Daoy (cell line): ENCODE results near the gene SCN3B. TPM values are rescaled to one million over a fixed set of nuclear protein-coding genes. Genes with fewer than 3 reads are reported as not detected.

ENCODE experiments used
- DNase-seq: peaks from one replicate; pipeline ENCODE4 v3.0.0-alpha.2; 2015; ENCODE audit warnings: low read depth
- total RNA-seq: library from RNA; depleted of rRNA; stranded (reverse); fragments of >200 nt; shearing (Covaris generic); gene quantifications from 2 replicates; pipeline ENCODE4 v1.2.3, GENCODE V29; 2014

Gene SCN3B
- total RNA-seq, 1 experiment from 2014 or later = 0.34 TPM

DNA sequence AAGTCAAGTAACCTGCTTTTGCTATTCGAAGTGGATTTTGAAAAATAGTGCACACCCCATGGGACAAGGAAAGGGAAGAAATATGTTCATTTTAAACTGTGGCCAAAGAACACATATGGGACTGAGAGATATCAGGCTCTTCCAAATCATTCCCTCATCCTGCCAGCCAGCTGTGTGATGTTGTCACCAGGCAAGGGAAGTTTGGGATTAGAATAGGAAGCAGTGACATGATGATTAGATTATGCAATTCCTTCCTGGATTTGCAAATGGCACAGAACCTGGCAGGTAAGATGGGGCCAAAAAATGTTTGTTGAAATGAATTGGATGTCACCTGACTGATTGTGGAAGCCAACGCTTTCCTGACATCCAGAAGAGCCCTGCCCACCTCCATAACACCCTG is 4.9 kb upstream of the SCN3B start:
- no peak for DNase-seq

DNA sequence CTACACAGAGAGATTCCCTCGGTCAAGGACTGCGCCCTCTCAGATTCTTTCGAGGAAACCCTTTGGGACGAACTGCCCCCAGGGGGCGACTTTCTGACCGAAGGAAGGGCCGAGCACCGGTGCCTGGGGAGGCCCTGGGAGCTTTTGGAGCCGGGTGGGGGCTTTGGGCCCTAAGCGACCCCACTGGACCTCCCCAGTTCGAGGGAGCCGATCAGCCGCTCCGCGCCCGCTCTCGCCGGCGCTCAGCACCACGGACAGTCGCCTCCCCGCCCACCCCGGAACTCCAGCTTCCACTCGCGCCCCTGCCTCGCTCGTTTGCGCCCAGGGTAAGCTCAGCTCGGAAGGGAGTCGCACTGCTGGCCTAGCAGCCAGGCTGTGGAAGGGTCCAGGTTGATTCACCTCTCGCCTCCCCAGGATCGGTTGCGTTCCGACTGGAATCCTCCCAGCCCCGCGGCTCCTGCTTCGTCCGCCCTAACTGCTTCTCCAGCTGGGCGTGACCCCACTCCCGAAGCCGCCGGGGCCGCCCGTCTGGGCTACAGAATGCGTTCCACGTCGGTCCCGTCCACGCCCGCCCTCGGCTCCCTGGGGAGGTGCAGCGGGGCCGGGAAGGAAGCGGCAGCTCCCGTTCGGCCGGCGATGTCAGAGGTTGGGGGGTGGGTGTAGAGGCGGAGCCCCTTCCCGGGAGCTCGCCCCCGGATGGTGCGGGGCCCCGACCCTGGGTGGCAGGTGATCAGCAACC is 428 bp downstream of the SCN3B start:
- peak; percentile 62 for DNase-seq

DNA sequence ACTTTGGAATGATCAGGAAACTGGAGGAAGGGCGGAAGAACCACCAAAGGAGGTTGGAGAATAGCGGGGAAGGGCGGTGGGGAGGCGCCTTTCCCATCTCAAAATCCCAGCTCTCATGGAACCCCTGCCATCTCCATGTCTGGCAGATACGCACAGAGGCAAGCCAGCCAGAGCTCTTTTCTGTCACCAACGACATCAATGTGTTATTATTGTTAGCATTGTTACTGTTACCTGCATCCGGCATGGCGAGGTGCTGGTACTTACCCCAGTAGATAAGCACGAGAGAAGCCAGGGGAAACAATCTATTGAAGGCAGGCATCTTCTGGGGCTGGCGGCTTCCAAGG is 969 bp downstream of the SCN3B start:
- DNase-seq = no peak

DNA sequence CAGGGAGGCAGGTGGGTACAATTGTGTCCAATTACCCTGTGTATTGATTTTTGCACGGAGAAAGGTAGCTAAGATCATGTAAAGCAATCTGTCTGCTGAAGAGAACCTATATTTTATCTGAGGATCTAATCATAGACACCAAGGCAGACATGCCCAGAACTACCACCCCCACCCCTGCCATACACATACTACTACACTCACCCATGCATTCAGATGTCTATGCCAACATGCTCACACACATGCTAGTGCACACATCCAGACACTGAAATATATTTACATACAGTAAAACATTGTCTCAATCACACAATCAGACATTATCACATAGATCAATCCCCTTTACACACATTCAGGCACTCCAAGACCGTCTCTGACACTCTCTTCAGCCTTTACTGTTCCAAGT is 1.8 kb downstream of the SCN3B start:
- DNase-seq = no peak

DNA sequence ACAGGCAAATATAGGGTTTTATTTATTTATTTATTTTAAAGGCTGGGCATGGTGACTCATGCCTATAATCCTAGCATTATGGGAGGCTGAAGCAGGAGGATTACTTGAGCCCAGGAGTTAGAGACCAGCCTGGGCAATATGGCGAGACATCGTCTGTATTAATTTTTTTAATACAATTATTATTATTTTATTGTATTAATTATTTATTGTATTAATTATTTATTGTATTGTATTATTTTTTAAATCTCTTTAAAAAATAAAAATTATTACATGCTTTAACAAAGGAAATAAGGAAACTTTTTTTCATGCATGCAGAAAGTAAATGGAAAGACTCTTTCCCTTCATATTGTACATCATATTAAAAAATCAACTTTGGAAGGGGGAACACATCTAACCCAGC is 3.5 kb downstream of the SCN3B start:
- DNase-seq = no peak

DNA sequence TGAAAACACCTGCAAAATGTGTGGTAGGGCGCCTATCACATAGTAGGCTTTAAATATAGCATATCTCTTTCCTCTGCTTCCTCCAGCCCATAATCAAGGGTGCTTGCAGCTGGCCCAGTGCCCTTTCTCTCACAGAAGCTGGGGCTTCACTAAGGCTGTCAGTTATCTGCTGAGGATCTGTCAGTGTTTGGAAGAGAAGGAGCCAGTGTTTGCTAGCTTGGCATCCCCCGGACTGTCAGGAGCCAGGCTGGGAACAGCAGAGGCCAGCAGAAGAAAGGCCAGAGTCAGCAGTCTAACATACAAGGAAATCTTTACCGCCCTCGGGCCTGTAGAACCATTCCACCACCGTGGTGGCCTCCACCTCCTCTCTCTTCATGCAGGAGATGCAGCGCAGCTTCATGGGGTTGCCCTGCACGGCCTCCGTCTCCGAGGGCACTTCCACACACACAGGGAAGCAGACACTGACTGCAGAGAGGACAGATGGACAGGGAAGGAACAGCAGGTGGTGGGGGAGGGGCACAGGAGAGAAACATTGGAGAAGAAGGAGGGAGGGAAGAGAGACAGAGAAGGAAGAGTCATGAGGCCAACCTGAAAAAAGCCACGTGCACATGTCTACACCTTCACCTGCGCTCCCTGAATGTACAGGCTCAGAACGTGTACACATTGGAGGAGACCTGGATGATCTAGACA is 9.0 kb downstream of the SCN3B start:
- no peak for DNase-seq

DNA sequence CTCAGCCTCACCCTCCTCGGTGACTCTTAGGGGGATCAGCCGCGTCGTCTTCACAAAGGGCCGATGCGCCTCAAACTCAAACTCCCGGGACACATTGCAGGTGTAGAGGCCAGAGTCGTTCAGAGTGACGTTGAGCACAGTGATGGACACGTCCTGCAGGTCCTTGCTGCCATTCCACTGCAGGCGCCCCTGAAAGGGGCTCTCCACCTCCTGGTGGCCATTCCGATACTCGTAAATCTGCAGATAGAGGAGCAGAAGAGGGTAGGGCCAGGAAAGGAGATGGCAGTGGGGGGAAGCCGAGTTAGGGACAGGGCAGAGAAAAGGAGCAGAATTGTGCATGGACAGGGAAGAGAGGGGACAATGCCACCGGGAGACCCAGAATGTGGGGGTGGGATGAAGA is 12.0 kb downstream of the SCN3B start:
- DNase-seq = no peak

DNA sequence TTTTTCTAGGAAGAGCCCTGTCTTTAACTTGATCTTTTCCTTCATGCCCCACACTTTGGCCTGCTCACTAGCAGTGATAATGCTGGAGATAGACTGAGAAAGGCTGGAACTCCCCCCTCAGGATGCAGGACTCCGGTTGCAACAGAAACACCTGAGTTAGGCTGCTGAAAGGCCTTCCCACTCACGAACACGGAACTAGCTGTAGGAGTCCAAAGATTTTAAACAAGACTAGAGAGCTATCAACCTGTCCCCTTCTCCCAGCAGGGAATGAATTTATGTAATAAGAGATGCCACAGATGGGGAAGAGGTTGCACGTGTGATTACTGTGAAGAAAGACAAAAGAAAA is 13.0 kb downstream of the SCN3B start:
- no peak for DNase-seq

DNA sequence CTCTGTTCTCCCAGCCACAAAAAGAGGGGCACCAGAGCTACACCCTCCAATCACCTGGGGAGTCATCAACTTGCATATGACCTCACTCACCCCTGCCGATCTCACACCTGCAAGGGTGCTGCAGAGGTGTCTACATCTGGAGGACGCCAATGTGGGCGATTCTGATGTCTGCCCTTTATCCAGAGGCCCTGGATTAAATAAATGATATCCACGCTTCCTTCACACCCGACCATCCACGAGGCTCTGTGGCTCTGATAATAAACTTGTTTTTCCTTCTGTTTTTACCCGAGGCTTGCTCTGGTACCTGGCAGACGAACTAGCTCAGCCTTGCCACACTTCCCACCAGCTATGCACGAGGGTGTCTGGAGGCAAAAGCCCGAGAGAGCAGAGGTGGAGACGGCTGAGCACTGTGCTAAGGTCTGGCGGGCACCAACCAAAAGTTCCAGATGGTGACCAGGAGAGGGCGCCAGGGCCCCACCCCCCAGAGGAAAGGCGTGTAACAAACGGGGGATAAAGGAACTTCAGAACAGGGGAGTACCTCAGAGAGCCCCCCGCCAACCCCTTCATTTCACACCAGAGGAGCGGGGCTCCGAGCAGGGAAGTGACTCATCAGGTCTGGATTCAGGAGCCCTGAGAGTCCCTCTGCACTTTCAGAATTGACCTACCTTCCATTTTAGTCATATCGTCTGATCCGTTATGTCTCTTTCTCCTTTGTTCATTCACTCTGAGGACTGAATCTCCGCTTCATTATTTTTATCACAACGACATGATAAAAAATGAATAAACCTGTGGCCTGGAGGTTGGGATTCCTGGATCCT is 13.5 kb downstream of the SCN3B start:
- DNase-seq = peak; percentile 51

DNA sequence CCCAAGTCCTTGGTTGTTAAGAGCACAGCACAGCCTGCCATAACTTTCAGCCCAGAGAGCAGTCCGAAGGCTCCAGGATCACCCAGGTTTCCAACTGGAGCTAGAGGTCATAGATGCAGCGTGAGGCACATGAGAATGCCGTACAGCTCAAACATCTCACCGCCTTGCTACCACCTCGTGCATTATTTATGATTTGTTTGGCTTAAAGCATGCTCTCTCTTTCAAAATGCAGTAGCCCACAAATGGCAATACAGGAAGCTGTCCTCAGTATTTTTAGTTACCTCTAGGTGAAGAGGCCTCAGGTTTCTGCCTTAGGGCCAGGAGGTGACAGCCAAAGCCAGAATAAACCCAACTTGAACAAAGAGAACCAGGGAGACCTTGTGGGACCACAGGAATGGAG is 14.4 kb downstream of the SCN3B start:
- no peak for DNase-seq

DNA sequence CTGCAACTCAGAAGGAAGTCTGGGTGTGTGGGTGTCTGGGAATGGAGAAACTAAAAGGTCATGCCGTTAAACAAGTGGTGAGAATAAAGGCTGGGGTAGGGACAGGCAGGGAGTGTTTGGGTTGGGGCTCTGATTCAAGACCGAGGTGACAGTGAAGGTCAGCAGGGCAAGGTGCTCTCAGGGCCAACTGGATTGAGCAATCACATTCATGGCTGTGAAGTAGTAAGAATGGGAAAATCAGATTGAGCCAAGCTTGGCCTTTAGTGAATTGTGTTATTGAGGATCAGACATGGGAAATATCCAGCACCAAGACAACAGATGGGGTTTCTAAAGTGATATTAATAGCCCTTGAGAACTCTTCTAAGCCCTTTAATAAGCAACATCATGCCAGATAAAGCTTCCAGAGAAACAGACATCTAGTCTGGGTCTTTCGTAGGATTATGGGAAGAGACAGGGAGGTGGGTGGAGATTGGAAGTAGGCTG is 24.3 kb downstream of the SCN3B start:
- DNase-seq = no peak

DNA sequence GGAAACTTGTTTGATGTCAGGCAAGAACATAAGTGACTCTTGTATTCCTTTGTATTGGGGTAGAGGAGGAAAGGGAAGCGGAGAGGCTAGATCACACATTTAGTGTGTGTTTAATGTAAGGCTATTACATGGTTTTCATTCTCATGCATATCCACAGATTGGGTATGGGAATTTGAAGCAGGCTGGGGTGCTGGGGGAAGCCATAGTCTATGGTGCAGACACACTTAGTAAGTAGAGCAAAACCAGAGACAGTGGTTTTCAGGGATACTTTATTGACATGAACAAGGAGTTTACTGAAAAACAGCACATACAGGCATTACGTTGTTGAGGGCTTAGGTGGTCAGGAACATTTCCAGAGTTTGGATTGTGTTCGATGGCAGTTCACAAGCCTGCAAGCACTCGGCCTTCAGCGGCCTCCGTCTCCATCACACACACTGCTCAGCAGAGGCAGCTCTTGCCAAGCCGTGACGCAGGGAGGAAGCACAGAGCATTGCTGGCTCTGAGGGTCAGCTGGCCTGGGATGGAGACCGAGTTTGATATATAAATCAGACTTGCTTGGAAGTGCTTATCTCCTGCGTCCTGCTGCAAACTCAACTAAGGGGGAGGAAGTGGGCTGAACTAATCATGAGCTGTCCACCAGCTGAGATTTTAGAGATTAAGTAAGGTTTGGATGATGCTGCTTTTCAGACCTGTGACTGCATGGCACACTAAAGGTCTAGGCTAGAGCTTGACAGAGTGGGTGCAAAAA is 25.3 kb downstream of the SCN3B start:
- peak; percentile 44 for DNase-seq

DNA sequence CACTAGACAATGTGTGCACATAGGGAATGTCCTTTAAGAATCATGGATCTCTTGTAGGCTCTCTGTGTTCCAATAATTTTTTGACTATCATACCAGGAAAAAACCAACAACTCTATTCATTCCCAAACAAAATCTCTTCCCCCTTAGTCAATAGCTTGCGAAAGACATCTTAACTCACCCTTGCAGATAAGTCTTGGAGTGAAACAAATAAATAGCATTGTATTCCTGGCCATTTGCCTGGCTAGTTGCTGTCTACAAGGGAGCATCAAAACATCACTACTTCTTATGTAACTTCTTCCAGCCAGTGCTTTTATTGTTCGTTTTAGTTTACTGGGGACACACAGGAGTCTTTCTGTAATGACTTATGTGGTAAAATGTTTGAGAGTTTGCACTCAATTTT is 29.4 kb downstream of the SCN3B start:
- DNase-seq = no peak

DNA sequence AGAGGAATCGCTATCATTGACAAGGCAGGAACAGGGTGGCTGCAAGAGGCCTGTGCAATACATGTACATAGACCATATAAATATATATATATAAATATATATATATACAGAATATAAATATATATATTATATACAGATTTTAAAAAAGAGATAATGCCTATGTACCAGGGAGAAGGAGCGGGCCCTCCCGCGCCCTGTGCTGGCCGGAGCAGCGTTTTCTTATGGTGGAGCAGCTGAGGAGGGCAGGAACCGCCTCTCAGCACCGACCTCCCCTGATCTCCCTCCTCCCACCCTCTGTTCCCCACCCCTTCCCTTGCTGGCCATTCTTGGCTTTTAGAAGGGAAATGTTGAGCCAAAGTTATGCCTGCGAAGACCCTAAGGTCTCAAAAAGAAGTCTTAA is 31.8 kb downstream of the SCN3B start:
- DNase-seq = no peak

DNA sequence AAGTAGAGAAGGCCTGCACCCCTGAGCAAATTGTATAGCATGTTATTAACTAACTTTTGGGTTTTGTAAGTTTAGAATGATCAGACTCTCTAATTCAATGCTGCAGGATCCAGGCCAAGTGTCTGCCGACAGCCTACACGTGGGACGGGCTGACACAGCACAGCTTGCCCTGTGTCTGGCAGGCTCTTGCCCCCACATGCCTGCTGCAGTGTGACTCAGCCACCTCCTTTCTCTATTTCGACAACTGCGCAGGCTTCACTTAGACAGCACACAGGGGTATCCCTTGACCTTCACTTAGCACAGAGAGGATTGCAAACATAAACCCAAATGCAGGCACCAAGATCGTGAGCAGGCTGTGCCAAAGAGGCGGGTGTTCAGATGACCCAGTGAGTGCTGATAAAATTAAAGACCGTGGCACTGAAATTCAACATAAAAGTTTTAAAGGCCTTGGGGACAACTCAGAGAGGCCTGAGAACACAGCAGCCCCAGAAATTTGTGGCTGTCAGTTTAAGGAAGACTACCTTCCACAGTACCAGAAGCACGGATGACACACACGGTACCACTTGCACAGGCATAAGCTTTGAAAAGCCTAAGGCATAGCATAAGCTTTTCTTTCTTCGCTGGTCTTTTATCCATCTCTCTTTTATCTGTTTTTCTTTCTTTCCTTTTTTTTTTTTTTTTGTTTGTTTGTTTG is 37.8 kb downstream of the SCN3B start:
- DNase-seq = peak; percentile 71

DNA sequence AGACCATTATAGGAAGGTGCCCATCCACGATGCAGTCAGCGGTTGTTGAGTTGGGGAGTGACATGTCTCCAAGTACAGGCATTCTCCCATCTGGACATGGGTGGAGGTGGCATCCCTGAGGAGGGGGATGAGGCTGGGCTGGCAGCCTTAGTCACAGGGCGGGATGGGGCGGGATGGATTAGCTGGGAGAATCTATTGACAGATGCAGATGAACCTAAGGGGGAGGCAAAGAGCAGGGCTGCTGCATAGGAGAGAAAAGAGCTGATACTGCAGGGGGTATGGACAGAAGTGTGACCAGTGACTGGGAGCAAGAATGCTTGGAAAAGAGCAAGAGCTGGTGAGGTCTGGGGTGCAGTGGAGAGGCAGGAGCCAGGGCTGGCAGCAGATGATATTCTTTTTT is 42.7 kb downstream of the SCN3B start:
- no peak for DNase-seq

DNA sequence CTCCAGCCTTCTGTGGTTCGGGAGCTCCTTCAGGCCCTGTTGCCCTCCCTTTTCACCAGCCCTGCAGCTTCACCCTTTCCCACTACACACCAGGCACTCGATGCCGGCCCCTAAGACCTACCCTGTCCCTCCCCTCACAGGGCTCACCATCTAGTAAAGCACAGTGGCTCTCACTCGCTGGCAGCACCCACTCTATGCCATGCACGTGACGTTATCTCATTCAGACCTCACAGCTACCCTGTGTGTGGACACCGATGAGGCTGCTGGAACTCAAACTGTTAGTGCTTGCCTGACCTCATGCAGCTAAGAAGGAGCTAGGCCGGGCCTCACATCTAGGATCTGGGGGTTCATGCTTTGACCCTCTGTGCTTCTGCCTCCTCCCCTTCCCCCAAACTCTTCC is 45.5 kb downstream of the SCN3B start:
- DNase-seq = no peak

DNA sequence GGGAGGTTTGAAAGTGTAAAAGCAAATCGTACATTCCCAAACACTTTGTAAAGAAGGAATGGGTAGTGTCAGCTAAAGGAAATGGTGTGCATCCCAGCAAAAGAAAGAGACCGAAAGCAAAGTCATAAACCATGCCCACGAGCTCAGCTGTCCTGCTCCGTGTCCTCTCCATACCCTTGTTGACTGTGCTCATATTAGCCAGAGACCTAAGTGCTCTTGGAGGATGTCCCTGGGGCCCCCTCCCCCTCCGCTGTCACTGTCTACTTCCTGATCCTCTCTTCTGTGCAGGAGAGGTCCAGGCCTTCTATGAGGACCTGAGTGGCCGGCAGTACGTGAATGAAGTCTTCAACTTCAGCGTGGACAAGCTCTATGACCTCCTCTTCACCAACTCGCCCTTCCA is 46.1 kb downstream of the SCN3B start:
- no peak for DNase-seq

DNA sequence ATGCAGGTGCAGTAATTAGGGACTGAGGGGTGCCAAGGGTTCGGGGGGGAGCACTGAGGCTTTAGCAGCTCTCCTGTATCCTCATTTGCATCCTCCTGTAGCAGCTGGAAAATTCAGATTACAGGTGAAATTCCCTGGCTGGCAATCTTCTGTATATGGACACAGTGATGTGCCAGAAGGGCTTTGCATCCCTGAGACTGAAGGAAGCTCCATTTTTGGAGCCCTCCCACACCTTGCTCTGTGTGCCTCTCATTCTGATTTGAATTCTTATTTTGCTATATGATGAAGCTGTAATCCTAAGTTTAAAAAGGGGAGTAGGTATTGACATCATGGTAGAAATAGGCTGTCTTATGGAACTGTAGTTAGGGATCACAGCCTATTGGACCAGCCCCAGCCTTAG is 46.6 kb downstream of the SCN3B start:
- no peak for DNase-seq

DNA sequence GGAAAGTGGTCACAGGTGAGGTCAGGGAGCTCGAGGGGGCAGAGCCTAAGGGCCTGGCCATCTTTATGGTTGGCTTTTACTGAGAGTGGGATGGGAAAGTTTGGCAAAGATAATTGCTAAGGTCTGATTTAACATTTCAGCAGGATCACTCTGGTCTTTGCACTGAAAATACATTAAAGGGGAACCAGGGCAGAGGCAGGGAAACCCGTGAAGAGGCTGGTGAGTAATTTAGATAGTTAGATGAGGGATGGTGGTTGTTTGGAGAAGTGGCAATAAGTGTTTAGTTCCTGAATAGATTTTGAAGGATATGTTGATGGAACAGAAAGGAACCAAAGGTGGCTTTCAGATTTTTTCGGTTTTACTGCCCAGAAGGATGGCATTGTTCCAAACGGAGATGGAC is 50.8 kb downstream of the SCN3B start:
- no peak for DNase-seq

DNA sequence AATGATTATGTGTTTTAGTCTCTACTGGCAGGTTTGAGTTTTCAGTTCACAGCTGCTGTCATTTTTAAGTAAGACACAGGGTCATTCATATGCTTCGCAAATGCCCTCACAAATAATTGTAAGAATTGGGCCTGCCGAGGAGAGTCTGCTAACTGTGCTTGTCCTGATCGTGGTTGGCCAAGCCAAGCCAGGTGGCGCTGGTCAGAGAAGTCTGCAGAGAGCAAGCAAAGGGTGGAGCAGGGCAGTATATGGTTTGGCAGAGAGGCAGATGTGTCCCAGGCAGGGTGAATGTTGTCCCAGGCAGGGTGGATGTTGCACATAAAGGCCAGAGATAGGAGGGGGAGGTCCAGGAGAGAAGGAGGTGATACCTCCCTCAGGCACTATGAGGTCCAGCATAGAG is 52.7 kb downstream of the SCN3B start:
- DNase-seq = no peak

DNA sequence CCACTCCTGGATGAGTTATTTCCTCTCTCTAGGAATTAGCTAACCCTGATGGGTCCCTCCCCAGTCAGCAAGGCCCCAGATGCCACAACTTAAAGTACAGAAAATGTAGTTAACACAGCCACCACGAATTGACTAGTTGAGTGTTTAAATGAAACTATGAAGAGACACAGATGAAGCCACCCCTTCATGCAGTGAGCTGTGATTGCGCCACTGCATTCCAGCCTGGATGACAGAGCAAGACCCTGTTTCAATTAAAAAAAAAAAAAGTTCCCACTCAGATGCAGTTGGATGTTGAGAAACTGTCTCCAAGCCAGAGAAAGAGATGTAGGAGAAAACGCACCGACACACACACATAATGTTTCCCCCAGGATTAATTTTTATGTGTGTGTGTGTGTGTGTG is 53.3 kb downstream of the SCN3B start:
- no peak for DNase-seq
